Stimulated activated CD4-positive, alpha-beta T cell treated with anti-CD3 and anti-CD28 coated beads, Interleukin-2, amount 100 ng/mL, for 24 hours (primary cell): ENCODE data around the gene SPIRE1.

ENCODE experiments used
- DNase-seq, 2 donors: peaks; one replicate each; pipeline ENCODE4 v3.0.0-alpha.2; 2020

The SPIRE1 gene

GRCh38 chr18:12479982-12480381 lies 177.9 kb downstream of the SPIRE1 start:
- DNase-seq, result no peak

- no peak for DNase-seq
Measured at GRCh38 chr18:12479536-12479935, 178.4 kb downstream of the SPIRE1 start.

GRCh38 chr18:12478269-12479047 lies 179.4 kb downstream of the SPIRE1 start:
- no peak for DNase-seq

- DNase-seq, result no peak
Measured at GRCh38 chr18:12477606-12478005, 180.3 kb downstream of the SPIRE1 start.

- DNase-seq, result no peak
Measured at GRCh38 chr18:12476955-12477354, 181.0 kb downstream of the SPIRE1 start.

GRCh38 chr18:12474876-12475275 lies 183.0 kb downstream of the SPIRE1 start:
- DNase-seq, result no peak

- no peak for DNase-seq
Measured at GRCh38 chr18:12474146-12474545, 183.8 kb downstream of the SPIRE1 start.

GRCh38 chr18:12470382-12471075 lies 187.4 kb downstream of the SPIRE1 start:
- DNase-seq, result no peak

- DNase-seq, result no peak
Measured at GRCh38 chr18:12468445-12468844, 189.5 kb downstream of the SPIRE1 start.

GRCh38 chr18:12464731-12465130 lies 193.2 kb downstream of the SPIRE1 start:
- no peak for DNase-seq

GRCh38 chr18:12463191-12463590 lies 194.7 kb downstream of the SPIRE1 start:
- no peak for DNase-seq

GRCh38 chr18:12462242-12462641 lies 195.7 kb downstream of the SPIRE1 start:
- no peak for DNase-seq

- DNase-seq, result no peak
Measured at GRCh38 chr18:12461326-12461725, 196.6 kb downstream of the SPIRE1 start.

- DNase-seq, result no peak
Measured at GRCh38 chr18:12460874-12461273, 197.0 kb downstream of the SPIRE1 start.

- no peak for DNase-seq
Measured at GRCh38 chr18:12458771-12459170, 199.1 kb downstream of the SPIRE1 start.

- DNase-seq, result no peak
Measured at GRCh38 chr18:12456441-12456840, 201.5 kb downstream of the SPIRE1 start.

GRCh38 chr18:12455496-12455895 lies 202.4 kb downstream of the SPIRE1 start:
- DNase-seq, result no peak

- no peak for DNase-seq
Measured at GRCh38 chr18:12452784-12453183, 205.1 kb downstream of the SPIRE1 start.

GRCh38 chr18:12451428-12451827 lies 206.5 kb downstream of the SPIRE1 start:
- no peak for DNase-seq

GRCh38 chr18:12449051-12449785 lies 208.7 kb downstream of the SPIRE1 start:
- no peak for DNase-seq

GRCh38 chr18:12445554-12445953 lies 212.4 kb downstream of the SPIRE1 start:
- no peak for DNase-seq

- no peak for DNase-seq
Measured at GRCh38 chr18:12443551-12443950, 214.4 kb downstream of the SPIRE1 start.

GRCh38 chr18:12442946-12443345 lies 215.0 kb downstream of the SPIRE1 start:
- DNase-seq, result no peak
